GM18909 (cell line): ENCODE measurements around the gene IGF1R.

ENCODE experiments used
- ATAC-seq: cut with Tn5 transposase; IDR thresholded peaks from one replicate; pipeline ENCODE4 v1.9.1; 2021; ENCODE audit warnings: mild to moderate bottlenecking; ENCODE audit not compliant: unreplicated experiment, poor library complexity

The IGF1R gene

GRCh38 chr15:98668566-98669308, 20.4 kb downstream of the IGF1R start:
- ATAC-seq = no peak

DNA sequence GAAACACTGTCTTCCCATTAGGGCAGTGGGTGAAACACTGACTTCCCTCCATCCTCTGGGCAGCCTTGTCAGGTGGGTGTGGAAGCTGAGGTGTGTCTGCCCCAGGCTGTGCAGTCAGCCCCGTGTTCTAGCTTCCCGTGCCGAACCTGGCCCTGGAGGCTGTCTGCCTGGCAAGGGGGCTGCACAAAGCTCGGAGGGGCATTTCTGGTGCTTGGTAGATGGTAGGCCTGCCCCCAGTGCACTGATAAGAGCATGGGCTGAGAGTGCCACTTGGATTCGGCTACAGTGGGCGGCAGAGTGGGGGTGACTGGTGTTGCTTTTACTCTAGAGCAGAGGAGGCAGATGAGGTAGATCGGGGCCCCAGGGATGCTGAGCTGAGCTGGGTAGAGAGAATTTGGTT, 21.3 kb downstream of the IGF1R start:
- no peak for ATAC-seq

DNA sequence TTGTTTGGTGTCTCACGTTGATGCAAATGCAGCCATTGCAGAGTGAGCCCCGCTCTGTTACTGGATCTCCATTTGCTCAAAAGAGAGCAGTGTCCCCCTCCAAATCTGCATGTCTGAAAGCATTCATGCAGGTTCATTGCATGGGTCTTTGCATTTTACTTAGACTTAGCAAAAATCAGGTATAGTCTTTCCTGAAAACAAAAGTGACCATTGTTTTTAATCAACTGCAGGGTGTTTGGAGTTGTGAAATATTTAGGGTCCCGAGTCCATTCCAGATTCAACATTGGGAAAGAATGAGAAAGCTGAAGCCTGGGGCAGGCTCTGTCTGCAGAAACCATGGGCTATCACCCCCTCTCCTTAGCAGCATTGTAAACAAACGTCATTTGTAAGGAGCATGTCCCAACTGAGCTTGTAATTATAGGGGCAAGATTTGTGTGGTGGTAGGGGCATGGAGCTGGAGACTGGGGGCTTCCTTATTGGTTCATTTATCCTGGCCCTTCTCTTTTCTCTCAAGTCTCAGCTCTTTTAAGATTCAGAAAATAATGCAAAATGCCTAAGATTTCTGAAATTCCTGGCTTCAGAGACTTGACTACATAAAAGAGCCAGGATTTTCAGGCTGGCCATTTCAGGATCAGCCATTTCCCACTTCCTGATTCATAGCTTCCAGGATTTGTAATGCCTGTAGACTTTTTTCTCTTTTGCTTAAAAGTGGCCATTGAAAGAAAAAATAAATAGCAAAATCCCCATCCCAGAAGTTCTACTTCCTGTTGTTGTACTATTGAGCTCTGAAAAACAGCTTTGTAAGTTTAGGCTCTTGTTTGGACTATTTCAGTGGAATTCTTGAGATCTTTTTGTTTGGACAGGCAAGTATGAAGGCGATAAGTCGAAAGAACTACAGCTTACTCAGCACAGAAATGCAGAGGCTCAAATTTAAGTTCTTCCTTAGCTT, 23.0 kb downstream of the IGF1R start:
- ATAC-seq = no peak

DNA sequence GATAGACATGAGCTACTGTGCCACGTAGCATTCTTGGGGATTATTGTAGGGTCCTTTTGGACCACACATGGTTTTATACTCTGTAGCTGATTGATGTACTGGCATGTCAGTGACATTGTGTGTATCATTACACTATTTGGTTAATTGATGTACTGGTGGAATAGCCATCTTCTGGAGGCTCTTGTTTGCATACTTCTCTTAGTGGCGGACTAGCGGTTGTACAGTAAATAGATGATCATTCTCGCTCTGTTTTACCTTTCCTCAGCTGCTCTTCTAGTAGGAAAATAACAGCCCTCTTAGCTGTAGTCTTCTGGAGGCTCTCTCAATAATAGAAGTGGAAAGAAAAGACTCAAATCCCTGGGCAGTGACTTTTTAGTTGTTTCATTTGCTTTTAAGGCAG, 24.8 kb downstream of the IGF1R start:
- ATAC-seq = no peak

DNA sequence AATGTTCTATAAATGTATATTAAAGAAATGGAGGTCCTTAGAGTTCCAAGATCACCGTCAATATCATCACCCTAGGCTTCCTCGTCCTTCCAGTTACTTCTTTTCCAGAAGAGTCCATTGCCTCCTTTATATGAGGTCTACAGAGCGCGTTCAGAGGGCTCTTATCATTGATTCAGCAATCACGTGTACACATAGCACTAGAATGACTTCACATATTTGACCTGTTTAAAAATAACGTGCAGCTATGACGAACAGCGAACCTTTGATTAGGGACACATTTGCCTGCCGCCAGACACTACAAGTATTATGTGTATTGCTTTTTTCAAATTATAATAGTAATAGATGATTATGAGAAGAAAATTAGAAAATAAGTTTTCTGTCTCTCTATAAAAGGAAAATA, 26.0 kb downstream of the IGF1R start:
- ATAC-seq = no peak

- ATAC-seq = no peak
These were observed 28.4 kb downstream of the IGF1R start for GRCh38 chr15:98676586-98677270.

GRCh38 chr15:98677345-98678059, 29.2 kb downstream of the IGF1R start:
- ATAC-seq = no peak

DNA sequence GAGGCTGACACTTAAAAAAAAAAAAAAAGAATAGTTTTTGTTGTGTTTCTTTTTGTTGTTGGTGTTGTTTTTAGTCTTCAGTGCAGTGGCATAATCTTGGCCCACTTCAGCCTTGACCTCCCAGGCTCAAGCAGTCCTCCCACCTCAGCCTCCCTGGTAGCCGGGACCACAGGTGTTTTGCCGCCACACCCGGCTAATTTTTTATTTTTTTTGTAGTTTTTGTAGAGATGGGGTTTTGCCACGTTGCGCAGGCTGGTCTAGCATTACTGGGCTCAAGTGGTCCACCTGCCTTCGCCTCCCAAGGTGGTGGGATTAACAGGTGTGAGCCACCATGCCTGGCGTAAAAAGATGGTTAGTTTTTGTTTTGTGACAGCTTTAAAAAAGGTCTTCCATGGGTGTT, 30.1 kb downstream of the IGF1R start:
- ATAC-seq = no peak

- no peak for ATAC-seq
These were observed 32.7 kb downstream of the IGF1R start for GRCh38 chr15:98681061-98681460.

GRCh38 chr15:98682992-98683701, 34.8 kb downstream of the IGF1R start:
- ATAC-seq = no peak

DNA sequence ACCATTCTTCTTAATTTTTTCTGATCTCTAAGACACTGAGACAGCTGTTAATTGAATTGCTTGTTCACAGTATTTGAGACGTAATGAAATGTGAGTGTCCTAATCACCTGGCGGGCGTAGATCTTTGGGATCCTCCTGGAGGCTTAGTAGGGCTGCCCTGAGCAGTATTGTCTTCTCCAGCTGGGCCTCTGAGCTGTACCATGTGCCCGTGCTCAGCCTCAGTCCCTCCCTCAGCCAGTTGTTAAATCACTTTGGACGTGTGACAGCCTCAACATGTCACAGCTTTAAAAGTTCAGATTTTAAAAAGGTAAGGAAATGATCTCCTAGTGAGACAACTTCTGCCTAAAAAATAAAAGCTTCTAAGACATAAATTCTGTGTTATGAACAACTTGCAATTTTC, 35.5 kb downstream of the IGF1R start:
- ATAC-seq = no peak

DNA sequence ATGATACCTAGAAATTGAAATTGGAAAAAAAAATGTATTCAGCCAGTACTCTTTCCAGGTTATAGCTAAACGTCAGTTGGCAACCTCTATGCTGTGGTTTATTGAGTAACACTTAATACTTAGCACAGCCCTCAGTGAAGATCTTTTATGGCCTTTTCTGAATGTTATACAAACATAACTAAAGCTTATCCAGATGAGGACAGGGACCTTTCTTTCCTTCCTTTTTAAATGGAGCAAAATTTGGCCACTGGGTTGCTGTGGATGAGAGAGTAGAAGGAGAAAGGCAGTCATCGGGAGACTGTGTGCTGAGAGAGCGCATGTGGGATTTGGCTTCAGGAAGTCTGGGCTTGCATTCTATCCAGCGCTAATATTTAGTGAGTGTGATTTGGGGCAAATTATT, 36.1 kb downstream of the IGF1R start:
- no peak for ATAC-seq

GRCh38 chr15:98684995-98685525, 36.7 kb downstream of the IGF1R start:
- no peak for ATAC-seq

DNA sequence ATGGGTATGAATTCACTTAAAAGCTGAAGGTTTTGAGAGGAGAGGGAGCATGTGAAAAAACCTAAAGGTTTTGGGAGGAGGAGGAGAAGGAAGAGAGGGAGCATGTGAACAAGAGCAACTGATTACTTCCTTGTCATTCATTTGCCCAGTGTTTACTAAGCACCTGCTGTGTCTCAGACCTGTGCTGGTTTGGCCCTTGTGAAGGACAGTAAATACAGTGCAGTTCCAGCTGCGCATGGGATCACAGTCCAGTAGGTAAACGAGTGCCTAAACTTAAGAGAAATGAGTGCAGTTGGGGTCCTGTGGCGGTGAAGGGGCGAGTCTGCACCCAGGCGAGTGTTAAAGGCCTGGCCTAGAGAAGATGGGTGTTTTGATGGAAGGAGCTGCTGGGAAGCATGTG, 38.6 kb downstream of the IGF1R start:
- no peak for ATAC-seq

DNA sequence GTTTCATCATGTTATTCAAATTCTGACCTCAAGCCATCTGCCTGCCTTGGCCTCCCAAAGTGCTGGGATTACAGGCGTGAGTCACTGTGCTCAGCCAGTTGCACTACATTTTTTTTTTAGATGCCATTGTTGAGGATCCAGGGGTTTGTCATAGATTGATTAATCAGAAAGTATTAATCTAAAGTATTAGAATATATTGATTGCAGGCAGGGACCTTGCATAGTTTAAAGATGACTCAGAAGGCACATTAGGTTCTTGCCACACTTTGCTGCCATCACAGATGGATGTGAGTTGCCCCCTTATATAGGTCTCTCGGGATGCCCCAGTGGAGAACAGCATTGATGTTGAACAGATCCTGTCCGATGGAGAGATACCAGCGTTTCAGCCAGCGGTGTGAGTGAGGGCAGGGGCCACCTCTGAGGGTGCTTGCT, 41.1 kb downstream of the IGF1R start:
- ATAC-seq = no peak

GRCh38 chr15:98690272-98690950, 42.1 kb downstream of the IGF1R start:
- no peak for ATAC-seq

DNA sequence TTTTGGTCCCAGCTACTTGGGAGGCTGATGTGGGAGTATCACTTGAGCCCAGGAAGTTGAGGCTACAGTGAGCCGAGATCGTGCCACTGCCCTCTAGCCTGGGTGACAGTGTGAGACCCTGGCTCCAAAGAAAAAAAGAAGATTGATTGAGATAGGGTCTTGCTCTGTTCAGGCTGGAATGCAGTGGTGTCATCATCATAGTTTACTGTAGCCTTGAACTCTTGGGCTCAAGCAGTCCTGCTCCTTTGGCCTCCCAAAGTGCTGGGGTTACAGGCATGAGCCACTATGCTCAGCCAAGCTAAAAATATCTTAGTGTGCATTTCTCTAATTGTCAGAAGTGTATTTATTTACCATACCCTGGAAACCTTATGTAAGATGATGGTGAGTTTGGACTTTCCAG, 43.9 kb downstream of the IGF1R start:
- ATAC-seq = no peak

DNA sequence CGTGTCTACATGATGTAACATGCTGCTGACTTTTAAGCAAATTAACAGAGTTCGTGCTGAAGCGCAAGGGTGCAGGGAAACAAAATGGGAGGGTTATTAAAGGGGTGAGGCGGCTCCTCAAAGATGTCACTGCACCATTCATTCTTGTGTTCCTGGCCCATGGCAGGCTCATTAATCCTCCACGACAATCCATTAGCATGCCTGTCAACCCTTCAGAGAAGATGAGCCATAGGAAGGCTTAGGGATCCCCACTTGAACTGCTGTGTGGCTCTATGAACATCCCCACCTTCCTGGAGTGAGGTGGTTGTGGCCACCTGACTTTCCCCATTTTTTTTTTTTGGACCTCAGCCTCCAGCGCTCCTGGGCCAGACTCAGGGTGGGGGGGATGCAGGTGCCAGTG, 45.8 kb downstream of the IGF1R start:
- ATAC-seq = no peak

- ATAC-seq = no peak
These were observed 50.5 kb downstream of the IGF1R start for GRCh38 chr15:98698792-98699191.
